ENCODE results near the gene NCAN.
"Not testable (repeated sequence)": the region's sequence is repeated elsewhere in the genome, so short reads cannot be mapped to it uniquely, and the experiment has no call there.

The NCAN gene

GRCh38 chr19:19226204-19226603 is 14.4 kb downstream of the NCAN start:
- DNase-seq, result no peak

GRCh38 chr19:19226663-19227062 is 14.9 kb downstream of the NCAN start:
- DNase-seq, result no peak

GRCh38 chr19:19227217-19227616 is 15.5 kb downstream of the NCAN start:
- DNase-seq, result no peak

- no peak for DNase-seq
These were observed 17.9 kb downstream of the NCAN start for GRCh38 chr19:19229701-19230100.

- DNase-seq, result no peak
These were observed 19.2 kb downstream of the NCAN start for GRCh38 chr19:19230999-19231398.

GRCh38 chr19:19232261-19232721 is 20.5 kb downstream of the NCAN start:
- no peak for DNase-seq

GRCh38 chr19:19234220-19234816 is 22.6 kb downstream of the NCAN start:
- no peak for DNase-seq

- DNase-seq, result no peak
These were observed 24.4 kb downstream of the NCAN start for GRCh38 chr19:19236173-19236572.

- no peak for DNase-seq
These were observed 26.6 kb downstream of the NCAN start for GRCh38 chr19:19238126-19238894.

- DNase-seq, result no peak
These were observed 27.9 kb downstream of the NCAN start for GRCh38 chr19:19239675-19240074.

- no peak for DNase-seq
These were observed 28.7 kb downstream of the NCAN start for GRCh38 chr19:19240476-19240875.

- DNase-seq, result no peak
These were observed 38.5 kb downstream of the NCAN start for GRCh38 chr19:19250196-19250801.

- DNase-seq, result not testable (repeated sequence)
These were observed 41.7 kb downstream of the NCAN start for GRCh38 chr19:19253409-19253808.

- no peak for DNase-seq
These were observed 44.6 kb downstream of the NCAN start for GRCh38 chr19:19256072-19256969.

GRCh38 chr19:19257137-19257536 is 45.4 kb downstream of the NCAN start:
- DNase-seq, result no peak

GRCh38 chr19:19257836-19258588 is 46.3 kb downstream of the NCAN start:
- no peak for DNase-seq

GRCh38 chr19:19258589-19259338 is 47.0 kb downstream of the NCAN start:
- no peak for DNase-seq

- DNase-seq, result peak; percentile 22
These were observed 48.0 kb downstream of the NCAN start for GRCh38 chr19:19259741-19260140.

- no peak for DNase-seq
These were observed 48.9 kb downstream of the NCAN start for GRCh38 chr19:19260417-19261214.

GRCh38 chr19:19261350-19262189 is 49.8 kb downstream of the NCAN start:
- no peak for DNase-seq

Measured in fibroblast of skin of right biceps (primary cell).